Vagina (tissue), 2 donors: ENCODE results near the gene FYCO1.

Source experiments
- POLR2A ChIP-seq, 2 donors: fragments of 450-650 bp; IDR thresholded peaks; one replicate each; pipeline ENCODE4 v1.6.1; 2017; ENCODE audit warnings: antibody characterized with exemption in 2 of 2, mild to moderate bottlenecking in 2 of 2, moderate library complexity in 2 of 2
- POLR2AphosphoS5 ChIP-seq, 2 donors: sonication (generic); formaldehyde crosslinking; IDR thresholded peaks; one replicate each; pipeline ENCODE4 v1.9.0; 2017; ENCODE audit warnings: antibody characterized with exemption in 2 of 2, mild to moderate bottlenecking in 2 of 2, low read depth in 1 of 2; ENCODE audit not compliant: insufficient read depth in 1 of 2
- TF ChIP-seq, protein P1 (sequence below), 3 experiments: fragments of 450-650 bp in 2 of 3; fragments of 200-600 bp in 1 of 3; sonication (generic) in 1 of 3; IDR thresholded peaks; one replicate each; pipeline ENCODE4 v1.5.1; 2017 to 2019; ENCODE audit warnings: antibody characterized with exemption in 3 of 3, mild to moderate bottlenecking in 2 of 3, moderate library complexity in 2 of 3

DNA sequence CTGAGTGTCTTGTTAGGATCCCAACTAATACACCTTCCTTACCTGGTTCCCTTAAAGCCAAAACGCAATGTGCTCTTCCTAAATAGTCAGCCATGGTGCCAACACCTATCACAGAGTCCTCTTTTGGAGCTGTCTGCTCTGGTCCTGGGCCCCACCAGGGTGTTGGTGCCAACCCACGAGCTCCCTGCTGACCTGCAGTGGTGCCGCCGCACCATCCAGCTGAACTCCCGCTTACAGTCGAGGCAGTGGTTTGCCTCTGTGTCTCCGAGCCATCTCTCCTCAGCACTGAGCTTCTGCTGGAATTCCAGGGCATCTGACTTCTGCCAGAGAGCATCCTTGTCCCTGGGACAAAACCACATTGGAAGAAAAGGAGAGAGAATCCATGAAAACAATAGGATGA, 36.4 kb downstream of the FYCO1 start:
- TF ChIP-seq, protein P1, sequence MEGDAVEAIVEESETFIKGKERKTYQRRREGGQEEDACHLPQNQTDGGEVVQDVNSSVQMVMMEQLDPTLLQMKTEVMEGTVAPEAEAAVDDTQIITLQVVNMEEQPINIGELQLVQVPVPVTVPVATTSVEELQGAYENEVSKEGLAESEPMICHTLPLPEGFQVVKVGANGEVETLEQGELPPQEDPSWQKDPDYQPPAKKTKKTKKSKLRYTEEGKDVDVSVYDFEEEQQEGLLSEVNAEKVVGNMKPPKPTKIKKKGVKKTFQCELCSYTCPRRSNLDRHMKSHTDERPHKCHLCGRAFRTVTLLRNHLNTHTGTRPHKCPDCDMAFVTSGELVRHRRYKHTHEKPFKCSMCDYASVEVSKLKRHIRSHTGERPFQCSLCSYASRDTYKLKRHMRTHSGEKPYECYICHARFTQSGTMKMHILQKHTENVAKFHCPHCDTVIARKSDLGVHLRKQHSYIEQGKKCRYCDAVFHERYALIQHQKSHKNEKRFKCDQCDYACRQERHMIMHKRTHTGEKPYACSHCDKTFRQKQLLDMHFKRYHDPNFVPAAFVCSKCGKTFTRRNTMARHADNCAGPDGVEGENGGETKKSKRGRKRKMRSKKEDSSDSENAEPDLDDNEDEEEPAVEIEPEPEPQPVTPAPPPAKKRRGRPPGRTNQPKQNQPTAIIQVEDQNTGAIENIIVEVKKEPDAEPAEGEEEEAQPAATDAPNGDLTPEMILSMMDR (IDR thresholded peaks at IDR 0.05) = no peak
- no peak for TF ChIP-seq POLR2A (IDR thresholded peaks at IDR 0.05)
- no peak for TF ChIP-seq POLR2AphosphoS5 (IDR thresholded peaks at IDR 0.05; ENCODE audit: insufficient read depth in 1 of 2, low read depth in 1 of 2)
